GM12878 (cell line): ENCODE measurements around the gene KRT72. TPM values are rescaled to one million over a fixed set of nuclear protein-coding genes. Genes with fewer than 3 reads are reported as not detected.

Experiments
- ATAC-seq: fragments of 200-7000 bp; cut with Tn5 transposase; 3 replicates; pipeline ENCODE4 v1.9.1; 2020; ENCODE audit warnings: mild to moderate bottlenecking, moderate library complexity
- BruUV-seq: library from RNA; stranded (reverse); fragments of 400-500 nt; replicated peaks from 2 replicates; lab custom pipeline; 2021; lab: Mats Ljungman, UMichigan
- CTCF ChIA-PET: fragments of 300-600 bp; sonication (Branson Sonifier 250); formaldehyde crosslinking; extraction: SDS; loops from one replicate; lab custom pipeline; 2021; ENCODE audit warnings: inconsistent platforms; lab: Yijun Ruan, JAX
- POLR2A ChIA-PET: fragments of 350-600 bp; formaldehyde crosslinking; extraction: SDS; loops from one replicate; lab custom pipeline; 2021; ENCODE audit warnings: inconsistent platforms; lab: Charles Lee
- RAD21 ChIA-PET: fragments of 300-600 bp; sonication (Branson Sonifier 250); formaldehyde crosslinking; loops from one replicate; lab custom pipeline; 2023; ENCODE audit warnings: antibody characterized with exemption; ENCODE audit not compliant: unreplicated experiment; lab: Charles Lee
- SMC1A ChIA-PET: fragments of 300-600 bp; sonication (Branson Sonifier 250); formaldehyde crosslinking; loops from one replicate; lab custom pipeline; 2023; ENCODE audit not compliant: unreplicated experiment, uncharacterized antibody; lab: Charles Lee
- DNase-seq: peaks from one replicate; pipeline ENCODE4 v3.0.0-alpha.2; 2011; ENCODE audit warnings: low read depth, low spot score
- FAIRE-seq: peaks from 3 replicates; lab custom pipeline; 2011; peaks lifted over from hg19 to GRCh38; lab: Jason Lieb, UNC
- H2AFZ ChIP-seq: 2 replicates; pipeline ENCODE4 v1.6.0; 2011; ENCODE audit warnings: low read depth, low read length, control low read depth; ENCODE audit not compliant: control insufficient read depth
- H3K27ac ChIP-seq: 2 replicates; pipeline ENCODE4 v1.5.1; 2011; ENCODE audit warnings: control low read depth; ENCODE audit not compliant: control insufficient read depth, insufficient read depth
- H3K27me3 ChIP-seq, 2 experiments: replicated peaks in 1 of 2; 2 replicates each; pipeline versions ENCODE4 v1.6.0 to v1.6.1; 2011; ENCODE audit warnings: low read length in 1 of 2; ENCODE audit not compliant: control insufficient read depth in 2 of 2, insufficient read depth in 2 of 2
- H3K36me3 ChIP-seq, 2 experiments: 2 replicates each; pipeline ENCODE4 v1.5.1; 2011; ENCODE audit warnings: low read length in 1 of 2; ENCODE audit not compliant: control insufficient read depth in 2 of 2, insufficient read depth in 2 of 2
- H3K4me1 ChIP-seq: 2 replicates; pipeline ENCODE4 v1.6.1; 2011; ENCODE audit warnings: mild to moderate bottlenecking, low read length, moderate library complexity, mixed read lengths; ENCODE audit not compliant: control insufficient read depth, insufficient read depth
- H3K4me2 ChIP-seq: 2 replicates; pipeline ENCODE4 v1.6.0; 2011; ENCODE audit warnings: control low read depth; ENCODE audit not compliant: control insufficient read depth, insufficient read depth
- H3K4me3 ChIP-seq: fragments of 200-600 bp; sonication (generic); 2 replicates; pipeline ENCODE4 v1.5.1; 2016
- H3K79me2 ChIP-seq: 2 replicates; pipeline ENCODE4 v1.6.0; 2011; ENCODE audit warnings: low read length; ENCODE audit not compliant: control insufficient read depth, insufficient read depth
- H3K9ac ChIP-seq: 2 replicates; pipeline ENCODE4 v1.8.0; 2011; ENCODE audit warnings: low read length, control low read depth, mixed read lengths; ENCODE audit not compliant: control insufficient read depth, insufficient read depth
- H3K9me3 ChIP-seq: replicated peaks from 3 replicates; pipeline ENCODE4 v1.5.1; 2011; ENCODE audit warnings: mild to moderate bottlenecking, low read length; ENCODE audit not compliant: control insufficient read depth, insufficient read depth
- H4K20me1 ChIP-seq: 2 replicates; pipeline ENCODE4 v1.6.0; 2011; ENCODE audit not compliant: control insufficient read depth, insufficient read depth
- ASH2L ChIP-seq: fragments of 300-600, 200-600 bp; sonication (generic); IDR thresholded peaks from 2 replicates; pipeline ENCODE4 v1.6.1; 2017; ENCODE audit warnings: low read depth, mild to moderate bottlenecking, borderline replicate concordance
- BHLHE40 ChIP-seq, 2 experiments: fragments of 450-650 bp in 1 of 2; IDR thresholded peaks; 2 replicates each; pipeline ENCODE4 v1.6.1; 2011 to 2017; ENCODE audit warnings: low read depth in 2 of 2, borderline replicate concordance in 1 of 2, improper control_type of control experiment in 1 of 2, low read length in 1 of 2, mild to moderate bottlenecking in 1 of 2
- CBFB ChIP-seq: IDR thresholded peaks from 2 replicates; pipeline ENCODE4 v1.6.1; 2016; ENCODE audit warnings: antibody characterized with exemption, low read depth
- CHD1 ChIP-seq: IDR thresholded peaks from 2 replicates; pipeline ENCODE4 v1.6.1; 2012; ENCODE audit warnings: low read depth, low read length, improper control_type of control experiment
- CHD2 ChIP-seq: IDR thresholded peaks from 2 replicates; pipeline ENCODE4 v1.6.1; 2011; ENCODE audit warnings: low read depth, low read length, improper control_type of control experiment, borderline replicate concordance
- EZH2 ChIP-seq: IDR thresholded peaks from 2 replicates; pipeline ENCODE4 v1.6.1; 2012; ENCODE audit warnings: low read depth, mild to moderate bottlenecking, control low read depth, inconsistent platforms, low read length, borderline replicate concordance; ENCODE audit not compliant: control insufficient read depth
- FOXM1 ChIP-seq: IDR thresholded peaks from 2 replicates; pipeline ENCODE4 v1.6.1; 2012; ENCODE audit warnings: low read depth, mild to moderate bottlenecking, inconsistent platforms, low read length, moderate library complexity
- IKZF1 ChIP-seq: fragments of 450-650 bp; conservative IDR thresholded peaks from 2 replicates; pipeline ENCODE4 v1.6.1; 2017; ENCODE audit warnings: antibody characterized with exemption, mild to moderate bottlenecking
- KAT2A ChIP-seq: conservative IDR thresholded peaks from 2 replicates; pipeline ENCODE4 v1.6.1; 2011; ENCODE audit warnings: low read depth, low read length; ENCODE audit not compliant: control insufficient read depth
- MYB ChIP-seq: fragments of 150-350 bp; IDR thresholded peaks from 2 replicates; pipeline ENCODE4 v1.6.1; 2014; ENCODE audit warnings: mild to moderate bottlenecking, low read depth, low read length, borderline replicate concordance
- NR2F1 ChIP-seq: fragments of 450-650 bp; conservative IDR thresholded peaks from 2 replicates; pipeline ENCODE4 v1.6.1; 2017; ENCODE audit warnings: mild to moderate bottlenecking
- PAX8 ChIP-seq: fragments of 450-650 bp; IDR thresholded peaks from 2 replicates; pipeline ENCODE4 v1.6.1; 2017; ENCODE audit warnings: mild to moderate bottlenecking, moderate library complexity
- RELA ChIP-seq: fragments of 450-650 bp; IDR thresholded peaks from 2 replicates; pipeline ENCODE4 v1.8.0; 2014; ENCODE audit warnings: borderline replicate concordance; ENCODE audit not compliant: partially characterized antibody
- STAT1 ChIP-seq: fragments of 450-650 bp; conservative IDR thresholded peaks from 2 replicates; pipeline ENCODE4 v1.6.1; 2014; ENCODE audit warnings: antibody characterized with exemption, mild to moderate bottlenecking
- WGBS: methylation state at CpG from one replicate; pipeline ENCODE4 v1.1.6; 2016; ENCODE audit warnings: low lambda C conversion rate; ENCODE audit not compliant: insufficient replicate concordance, insufficient coverage; ENCODE audit errors: missing lambda C conversion rate; 5-methylcytosine and 5-hydroxymethylcytosine counted together
- in situ Hi-C: fragments of 300-500 bp; cut with MboI; formaldehyde crosslinking; loops from 9 replicates; pipeline ENCODE4 v1.14.3; 2018; ENCODE audit warnings: mixed read lengths
- intact Hi-C: fragments of 100-400 bp; cut with micrococcal nuclease; formaldehyde crosslinking; loops from one replicate; pipeline ENCODE4 v1.14.2; 2022; ENCODE audit not compliant: unreplicated experiment
- polyA plus RNA-seq, 11 experiments: library from polyadenylated mRNA; depleted of rRNA in 4 of 11; unstranded in 6 of 11; stranded (reverse) in 5 of 11; fragments of >200 nt; fragmentation: Nextera tagmentation in 4 of 11; fragmentation: Illumina TruSeq in 1 of 11; extraction: Ambion mirVana in 4 of 11; extraction: Trizol in 1 of 11; gene quantifications; 1 replicate in 1 of 11; 2 replicates in 10 of 11; pipeline versions ENCODE4 v1.2.1 to v1.2.3, GENCODE V29; 2011 to 2016; ENCODE audit warnings: inconsistent platforms in 2 of 11, missing spikeins in 2 of 11, low read depth in 1 of 11
- total RNA-seq, 4 experiments: library from RNA; depleted of rRNA in 3 of 4; stranded (reverse); fragments of >200 nt in 3 of 4; fragmentation: Illumina TruSeq in 1 of 4; extraction: Trizol in 1 of 4; gene quantifications; 2 replicates each; pipeline versions ENCODE4 v1.2.1 to v1.2.3, GENCODE V29; 2013 to 2021
- TF ChIP-seq, protein P1 (sequence below): fragments of 450-650 bp; conservative IDR thresholded peaks from 2 replicates; pipeline ENCODE4 v1.6.1; 2017; ENCODE audit warnings: mild to moderate bottlenecking, moderate library complexity
- TF ChIP-seq, protein P2 (sequence below): fragments of 450-650 bp; IDR thresholded peaks from 2 replicates; pipeline ENCODE4 v1.6.1; 2018; ENCODE audit warnings: borderline replicate concordance, mild to moderate bottlenecking; ENCODE audit not compliant: partially characterized antibody
- TF ChIP-seq, protein P3 (sequence below): IDR thresholded peaks from 2 replicates; pipeline ENCODE4 v1.6.1; 2011; ENCODE audit warnings: borderline replicate concordance, low read depth, mild to moderate bottlenecking, moderate library complexity, low read length; ENCODE audit not compliant: insufficient read depth, poor library complexity, severe bottlenecking
- TF ChIP-seq, protein P4 (sequence below): fragments of 450-650 bp; IDR thresholded peaks from 2 replicates; pipeline ENCODE4 v1.6.1; 2017; ENCODE audit warnings: borderline replicate concordance

The KRT72 gene
- total and polyA plus RNA-seq, 10 of the 15 experiments (the other 5 are each of a cell fraction or from before 2014, with no cell fraction given): not detected

DNA sequence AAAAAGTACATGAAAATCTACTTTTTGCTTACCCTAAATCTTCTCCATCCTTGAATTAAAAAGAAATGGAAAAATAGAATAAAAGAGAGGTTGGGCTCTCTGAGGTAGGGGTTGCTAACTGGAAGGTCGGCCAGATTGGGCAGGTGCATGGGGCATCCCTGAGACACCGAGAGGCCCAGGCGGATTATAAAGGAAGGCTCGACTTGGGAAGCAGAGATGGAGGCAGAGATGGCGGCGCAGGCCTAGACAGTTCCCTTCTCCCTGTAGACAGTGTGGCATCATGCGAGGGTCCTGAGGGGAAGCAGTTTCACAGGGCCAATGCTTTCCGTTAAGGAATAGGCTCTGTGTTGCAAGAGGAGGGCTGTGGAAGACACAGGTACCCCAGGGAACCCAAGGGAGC lies 23.9 kb downstream of the KRT72 start:
- ChIA-PET SMC1A (interaction anchor here (1.1 kb wide), 1 partner anchor 12 kb away, joined by 3 read pairs; no protein-coding TSS in a partner anchor), CTCF (interaction anchor here (1.2 kb wide), 1 partner anchor 301 kb away, joined by 3 read pairs; no protein-coding TSS in a partner anchor), POLR2A (no interaction called here), RAD21 (no interaction called here)
- no peak for DNase-seq
- Histone ChIP-seq H4K20me1 (peaks cover 4% of the 10 kb centered on the region; the same call in 1 of the 2 replicates), H3K9ac (no peak overlapping the region), H3K36me3 (no peaks in the 10 kb centered on the region), H3K79me2 (no peaks in the 10 kb centered on the region), H3K4me2 (no peak overlapping the region), H3K4me3 (no peak overlapping the region), H3K27me3 (peaks cover 6 to 7% of the 10 kb centered on the region in 2 experiments; a peak in 3 of 4 replicates), H3K9me3 (no peaks in the 10 kb centered on the region), H3K27ac (no peak overlapping the region), H3K4me1 (no peaks in the 10 kb centered on the region), H2AFZ (no peak overlapping the region)
- in situ Hi-C loops: no loop called here
- WGBS: 24% methylated on average over 7 of the region's 8 CpGs
- FAIRE-seq: no peak
- ATAC-seq: no peak
- BruUV-seq: no TSS peak
- intact Hi-C loops: no loop called here
- TF ChIP-seq KAT2A (no peak), BHLHE40 (IDR thresholded peaks at IDR 0.05; ENCODE audit: borderline replicate concordance in 1 of 2, low read depth in 2 of 2, low read length in 1 of 2) (no peak), EZH2 (no peak), IKZF1 (no peak), MYB (no peak), CHD1 (no peak), NR2F1 (no peak), CHD2 (no peak), CBFB (no peak), RELA (no peak), FOXM1 (no peak), STAT1 (no peak), ASH2L (no peak), PAX8 (no peak)
- TF ChIP-seq, protein P1, sequence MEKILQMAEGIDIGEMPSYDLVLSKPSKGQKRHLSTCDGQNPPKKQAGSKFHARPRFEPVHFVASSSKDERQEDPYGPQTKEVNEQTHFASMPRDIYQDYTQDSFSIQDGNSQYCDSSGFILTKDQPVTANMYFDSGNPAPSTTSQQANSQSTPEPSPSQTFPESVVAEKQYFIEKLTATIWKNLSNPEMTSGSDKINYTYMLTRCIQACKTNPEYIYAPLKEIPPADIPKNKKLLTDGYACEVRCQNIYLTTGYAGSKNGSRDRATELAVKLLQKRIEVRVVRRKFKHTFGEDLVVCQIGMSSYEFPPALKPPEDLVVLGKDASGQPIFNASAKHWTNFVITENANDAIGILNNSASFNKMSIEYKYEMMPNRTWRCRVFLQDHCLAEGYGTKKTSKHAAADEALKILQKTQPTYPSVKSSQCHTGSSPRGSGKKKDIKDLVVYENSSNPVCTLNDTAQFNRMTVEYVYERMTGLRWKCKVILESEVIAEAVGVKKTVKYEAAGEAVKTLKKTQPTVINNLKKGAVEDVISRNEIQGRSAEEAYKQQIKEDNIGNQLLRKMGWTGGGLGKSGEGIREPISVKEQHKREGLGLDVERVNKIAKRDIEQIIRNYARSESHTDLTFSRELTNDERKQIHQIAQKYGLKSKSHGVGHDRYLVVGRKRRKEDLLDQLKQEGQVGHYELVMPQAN: no peak
- TF ChIP-seq, protein P2, sequence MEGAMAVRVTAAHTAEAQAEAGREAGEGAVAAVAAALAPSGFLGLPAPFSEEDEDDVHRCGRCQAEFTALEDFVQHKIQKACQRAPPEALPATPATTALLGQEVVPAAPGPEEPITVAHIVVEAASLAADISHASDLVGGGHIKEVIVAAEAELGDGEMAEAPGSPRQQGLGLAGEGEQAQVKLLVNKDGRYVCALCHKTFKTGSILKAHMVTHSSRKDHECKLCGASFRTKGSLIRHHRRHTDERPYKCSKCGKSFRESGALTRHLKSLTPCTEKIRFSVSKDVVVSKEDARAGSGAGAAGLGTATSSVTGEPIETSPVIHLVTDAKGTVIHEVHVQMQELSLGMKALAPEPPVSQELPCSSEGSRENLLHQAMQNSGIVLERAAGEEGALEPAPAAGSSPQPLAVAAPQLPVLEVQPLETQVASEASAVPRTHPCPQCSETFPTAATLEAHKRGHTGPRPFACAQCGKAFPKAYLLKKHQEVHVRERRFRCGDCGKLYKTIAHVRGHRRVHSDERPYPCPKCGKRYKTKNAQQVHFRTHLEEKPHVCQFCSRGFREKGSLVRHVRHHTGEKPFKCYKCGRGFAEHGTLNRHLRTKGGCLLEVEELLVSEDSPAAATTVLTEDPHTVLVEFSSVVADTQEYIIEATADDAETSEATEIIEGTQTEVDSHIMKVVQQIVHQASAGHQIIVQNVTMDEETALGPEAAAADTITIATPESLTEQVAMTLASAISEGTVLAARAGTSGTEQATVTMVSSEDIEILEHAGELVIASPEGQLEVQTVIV: no peak
- TF ChIP-seq, protein P3, sequence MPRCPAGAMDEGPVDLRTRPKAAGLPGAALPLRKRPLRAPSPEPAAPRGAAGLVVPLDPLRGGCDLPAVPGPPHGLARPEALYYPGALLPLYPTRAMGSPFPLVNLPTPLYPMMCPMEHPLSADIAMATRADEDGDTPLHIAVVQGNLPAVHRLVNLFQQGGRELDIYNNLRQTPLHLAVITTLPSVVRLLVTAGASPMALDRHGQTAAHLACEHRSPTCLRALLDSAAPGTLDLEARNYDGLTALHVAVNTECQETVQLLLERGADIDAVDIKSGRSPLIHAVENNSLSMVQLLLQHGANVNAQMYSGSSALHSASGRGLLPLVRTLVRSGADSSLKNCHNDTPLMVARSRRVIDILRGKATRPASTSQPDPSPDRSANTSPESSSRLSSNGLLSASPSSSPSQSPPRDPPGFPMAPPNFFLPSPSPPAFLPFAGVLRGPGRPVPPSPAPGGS: no peak
- TF ChIP-seq, protein P4, sequence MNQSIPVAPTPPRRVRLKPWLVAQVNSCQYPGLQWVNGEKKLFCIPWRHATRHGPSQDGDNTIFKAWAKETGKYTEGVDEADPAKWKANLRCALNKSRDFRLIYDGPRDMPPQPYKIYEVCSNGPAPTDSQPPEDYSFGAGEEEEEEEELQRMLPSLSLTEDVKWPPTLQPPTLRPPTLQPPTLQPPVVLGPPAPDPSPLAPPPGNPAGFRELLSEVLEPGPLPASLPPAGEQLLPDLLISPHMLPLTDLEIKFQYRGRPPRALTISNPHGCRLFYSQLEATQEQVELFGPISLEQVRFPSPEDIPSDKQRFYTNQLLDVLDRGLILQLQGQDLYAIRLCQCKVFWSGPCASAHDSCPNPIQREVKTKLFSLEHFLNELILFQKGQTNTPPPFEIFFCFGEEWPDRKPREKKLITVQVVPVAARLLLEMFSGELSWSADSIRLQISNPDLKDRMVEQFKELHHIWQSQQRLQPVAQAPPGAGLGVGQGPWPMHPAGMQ: no peak
